OCI-LY1 (cell line): ENCODE measurements around the gene PRSS3.
"Not testable (repeated sequence)": the region's sequence is repeated elsewhere in the genome, so short reads cannot be mapped to it uniquely, and the experiment has no call there.

Source experiments
- H2AFZ ChIP-seq: fragments of 200-600 bp; sonication (generic), shearing (Covaris generic); 2 replicates; pipeline ENCODE4 v1.6.0; 2014; ENCODE audit warnings: antibody characterized with exemption, mild to moderate bottlenecking, low read length
- H3F3A ChIP-seq: fragments of 200-600 bp; sonication (generic), shearing (Covaris generic); 2 replicates; pipeline ENCODE4 v1.6.0; 2014; ENCODE audit warnings: mild to moderate bottlenecking, antibody characterized with exemption, low read length, moderate library complexity; ENCODE audit not compliant: insufficient read depth
- H3K27ac ChIP-seq: fragments of 200-600 bp; sonication (generic); 2 replicates; pipeline ENCODE4 v1.5.1; 2014; ENCODE audit warnings: low read length, mixed run types, mild to moderate bottlenecking, low read depth; ENCODE audit not compliant: poor library complexity, severe bottlenecking
- H3K27me3 ChIP-seq: fragments of 200-600 bp; sonication (generic); 2 replicates; pipeline ENCODE4 v1.6.0; 2014; ENCODE audit warnings: antibody characterized with exemption, mild to moderate bottlenecking, low read length, moderate library complexity; ENCODE audit not compliant: insufficient read depth
- H3K36me3 ChIP-seq: fragments of 200-600 bp; sonication (generic); 2 replicates; pipeline ENCODE4 v1.6.1; 2014; ENCODE audit warnings: mild to moderate bottlenecking, antibody characterized with exemption, low read length, moderate library complexity, mixed read lengths; ENCODE audit not compliant: insufficient read depth
- H3K4me1 ChIP-seq: fragments of 200-600 bp; sonication (generic); 2 replicates; pipeline ENCODE4 v1.5.1; 2014; ENCODE audit warnings: mild to moderate bottlenecking, low read length, moderate library complexity; ENCODE audit not compliant: insufficient read depth, severe bottlenecking
- H3K4me2 ChIP-seq: fragments of 200-600 bp; sonication (generic), shearing (Covaris generic); 2 replicates; pipeline ENCODE4 v1.6.1; 2014; ENCODE audit warnings: low read length
- H3K4me3 ChIP-seq: fragments of 200-600 bp; sonication (generic); 2 replicates; pipeline ENCODE4 v1.5.1; 2014; ENCODE audit warnings: low read length, low read depth, mild to moderate bottlenecking, mixed read lengths; ENCODE audit not compliant: poor library complexity, severe bottlenecking
- H3K79me2 ChIP-seq: fragments of 200-600 bp; shearing (Covaris generic); 2 replicates; pipeline ENCODE4 v1.6.1; 2016; ENCODE audit warnings: mixed run types, low read length, mixed read lengths; ENCODE audit not compliant: insufficient read depth
- H3K9ac ChIP-seq: fragments of 200-600 bp; sonication (generic), shearing (Covaris generic); 2 replicates; pipeline ENCODE4 v1.6.1; 2014; ENCODE audit warnings: mild to moderate bottlenecking, low read length, mixed read lengths
- H3K9me2 ChIP-seq: fragments of 200-600 bp; sonication (generic), shearing (Covaris generic); 2 replicates; pipeline ENCODE4 v1.6.1; 2014; ENCODE audit warnings: low read depth, mild to moderate bottlenecking, low read length, mixed read lengths
- H3K9me3 ChIP-seq: fragments of 200-600 bp; shearing (Covaris generic); 2 replicates; pipeline ENCODE4 v1.6.1; 2014; ENCODE audit warnings: low read length, mixed read lengths
- H4K20me1 ChIP-seq: fragments of 200-600 bp; sonication (generic), shearing (Covaris generic); 2 replicates; pipeline ENCODE4 v1.6.0; 2016; ENCODE audit warnings: mild to moderate bottlenecking, low read length; ENCODE audit not compliant: insufficient read depth
- CTCF ChIP-seq: fragments of 200-600 bp; sonication (generic), shearing (Covaris generic); IDR thresholded peaks from 2 replicates; pipeline ENCODE4 v1.5.1; 2017; ENCODE audit warnings: mild to moderate bottlenecking, antibody characterized with exemption, low read length, moderate library complexity, mixed read lengths
- EZH2 ChIP-seq: fragments of 200-600 bp; sonication (generic), shearing (Covaris generic); IDR thresholded peaks from 2 replicates; pipeline ENCODE4 v1.8.0; 2017; ENCODE audit warnings: borderline replicate concordance, mixed run types, mild to moderate bottlenecking, antibody characterized with exemption, low read length, moderate library complexity, mixed read lengths

Gene PRSS3

DNA sequence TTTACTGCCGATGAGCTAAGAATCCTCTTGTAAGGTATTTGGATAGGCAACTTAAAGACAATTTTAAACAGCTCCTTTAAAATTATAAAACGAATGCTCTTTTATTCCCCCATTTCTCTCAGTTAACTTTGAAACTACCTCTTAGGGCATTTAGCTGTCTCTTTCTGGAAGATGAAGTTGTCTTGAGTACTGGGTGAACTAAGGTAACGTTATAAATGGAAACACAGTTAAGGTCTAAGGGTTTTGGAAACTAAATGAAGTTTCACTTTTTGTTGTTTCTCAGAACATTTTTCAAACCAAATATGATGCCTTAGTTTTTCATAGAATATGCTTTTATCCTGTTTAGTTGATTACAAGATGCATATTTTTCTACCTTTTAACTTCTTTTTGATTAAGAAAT is 28.4 kb downstream of the PRSS3 start:
- Histone ChIP-seq H3K9ac (no peak overlapping the region), H3K27ac (peak overlapping the region; percentile 9), H2AFZ (no peak overlapping the region), H3K27me3 (no peaks in the 10 kb centered on the region), H3K4me2 (no peak overlapping the region), H4K20me1 (no peaks in the 10 kb centered on the region), H3K9me2 (no peaks in the 10 kb centered on the region), H3F3A (no peaks in the 10 kb centered on the region), H3K4me3 (no peak overlapping the region), H3K79me2 (peaks cover 94% of the 10 kb centered on the region), H3K4me1 (peaks cover 34% of the 10 kb centered on the region), H3K36me3 (peaks cover 47% of the 10 kb centered on the region), H3K9me3 (no peaks in the 10 kb centered on the region)
- TF ChIP-seq EZH2 = no peak
- no peak for TF ChIP-seq CTCF

DNA sequence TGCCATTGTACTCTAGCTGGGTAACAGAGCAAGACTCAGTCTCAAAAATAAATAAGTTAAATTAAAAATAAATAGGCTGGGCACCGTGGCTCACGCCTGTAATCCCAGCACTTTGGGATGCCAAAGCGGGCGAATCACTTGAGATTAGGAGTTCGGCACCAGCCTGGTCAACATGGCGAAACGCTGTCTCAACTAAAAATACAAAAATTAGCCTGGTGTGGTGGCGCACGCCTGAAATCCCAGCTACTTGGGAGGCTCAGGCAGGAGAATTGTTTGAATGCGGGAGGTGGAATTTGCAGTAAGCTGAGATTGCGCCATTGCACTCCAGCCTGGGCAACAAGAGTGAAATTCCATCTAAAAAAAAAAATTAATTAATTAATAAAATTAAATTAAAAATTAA is 31.9 kb downstream of the PRSS3 start:
- not testable (repeated sequence) for H3K9ac ChIP-seq, H3K27ac ChIP-seq

DNA sequence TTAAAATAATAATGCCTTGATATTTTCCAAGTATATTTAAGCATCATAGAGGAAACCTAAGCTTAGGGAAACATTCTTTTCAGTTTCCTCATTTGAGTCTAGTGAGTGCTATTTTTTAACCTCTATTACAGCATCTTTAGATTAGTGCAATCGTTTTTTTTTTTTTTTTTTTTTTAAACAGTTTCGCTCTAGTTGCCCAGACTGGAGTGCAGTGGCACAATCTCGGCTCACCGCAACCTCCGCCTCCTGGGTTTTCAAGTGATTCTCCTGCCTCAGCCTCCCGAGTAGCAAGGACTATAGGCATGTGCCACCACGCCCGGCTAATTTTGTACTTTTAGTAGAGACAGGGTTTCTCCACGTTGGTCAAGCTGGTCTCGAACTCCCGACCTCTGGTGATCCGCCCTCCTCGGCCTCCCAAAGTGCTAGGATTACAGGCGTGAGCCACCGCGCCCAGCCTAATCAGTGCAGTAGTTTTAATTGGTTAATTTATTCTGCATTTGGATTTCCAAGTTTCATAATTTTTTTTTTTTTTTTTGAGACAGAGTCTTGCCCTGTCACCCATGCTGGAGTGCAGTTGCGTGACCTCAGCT is 34.4 kb downstream of the PRSS3 start:
- H3K27ac ChIP-seq = peak overlapping the region; percentile 21
- not testable (repeated sequence) for H4K20me1 ChIP-seq, H2AFZ ChIP-seq, H3K27me3 ChIP-seq, H3K9me3 ChIP-seq, H3K9ac ChIP-seq, H3K4me2 ChIP-seq, H3F3A ChIP-seq, H3K4me3 ChIP-seq, H3K9me2 ChIP-seq
- peaks cover 34% of the 10 kb centered on the region for H3K4me1 ChIP-seq
- H3K79me2 ChIP-seq = peaks cover 95% of the 10 kb centered on the region
- H3K36me3 ChIP-seq = peaks cover 30% of the 10 kb centered on the region

More for the DNA sequence above, 31.9 kb downstream of the PRSS3 start:
- not testable (repeated sequence) for H4K20me1 ChIP-seq, H3F3A ChIP-seq, H3K9me3 ChIP-seq, H2AFZ ChIP-seq, H3K4me2 ChIP-seq, H3K27me3 ChIP-seq, H3K9me2 ChIP-seq, H3K4me3 ChIP-seq
- Histone ChIP-seq H3K36me3 (peaks cover 48% of the 10 kb centered on the region), H3K4me1 (peaks cover 13% of the 10 kb centered on the region), H3K79me2 (peaks cover 94% of the 10 kb centered on the region)

DNA sequence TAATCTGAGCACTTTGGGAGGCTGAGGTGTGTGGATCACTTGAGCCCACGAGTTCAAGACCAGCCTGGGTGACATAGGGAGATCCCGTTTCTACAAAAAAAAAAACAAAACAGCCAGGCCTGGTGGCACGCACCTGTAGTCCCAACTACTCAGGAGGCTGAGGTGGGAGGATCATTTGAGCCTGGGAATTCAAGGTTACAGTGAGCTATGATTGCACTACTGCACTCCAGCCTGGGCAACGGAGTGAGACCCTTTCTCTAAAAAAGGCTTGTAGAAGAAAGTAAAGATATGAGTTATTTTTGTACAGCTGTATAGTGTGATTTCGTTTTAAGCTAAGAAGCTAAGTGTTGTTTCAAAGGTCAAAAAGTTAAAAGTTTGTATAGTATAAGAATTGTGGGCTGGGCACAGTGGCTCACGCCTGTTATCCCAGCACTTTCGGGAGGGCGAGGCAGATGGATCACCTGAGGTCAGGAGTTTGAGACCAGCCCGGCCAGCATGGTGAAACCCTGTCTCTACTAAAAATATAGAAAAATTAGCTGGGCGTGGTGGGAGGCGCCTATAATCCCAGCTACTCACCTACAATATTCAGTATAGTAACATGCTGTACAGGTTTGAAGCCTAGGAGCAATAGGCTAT is 40.4 kb downstream of the PRSS3 start:
- Histone ChIP-seq H3K4me3 (peak overlapping the region; percentile 8), H3K9ac (peak overlapping the region; percentile 12; the same call in 1 of the 2 replicates), H3K9me3 (no peaks in the 10 kb centered on the region), H2AFZ (no peak overlapping the region), H4K20me1 (0 out of 2 replicates have a peak, but pooled peaks cover 2% of the 10 kb centered on the region), H3K27me3 (no peaks in the 10 kb centered on the region), H3K36me3 (no peaks in the 10 kb centered on the region), H3F3A (no peaks in the 10 kb centered on the region), H3K9me2 (no peaks in the 10 kb centered on the region), H3K27ac (peak overlapping the region; percentile 77), H3K4me1 (peaks cover 66% of the 10 kb centered on the region), H3K79me2 (peaks cover 99% of the 10 kb centered on the region), H3K4me2 (peak overlapping the region; percentile 38; the same call in 1 of the 2 replicates)
- TF ChIP-seq CTCF (no peak), EZH2 (no peak)

- H2AFZ ChIP-seq, H3K4me3 ChIP-seq, H3K27me3 ChIP-seq, H3K9ac ChIP-seq, H3F3A ChIP-seq, H3K9me3 ChIP-seq, H3K9me2 ChIP-seq, H3K36me3 ChIP-seq, H4K20me1 ChIP-seq: not testable (repeated sequence)
- Histone ChIP-seq H3K79me2 (peaks cover 99% of the 10 kb centered on the region), H3K4me1 (peaks cover 68% of the 10 kb centered on the region), H3K4me2 (peak overlapping the region; percentile 38; the same call in 1 of the 2 replicates), H3K27ac (peak overlapping the region; percentile 77)
Observed at GRCh38 chr9:33836261-33836660, 40.9 kb downstream of the PRSS3 start.
